ENCODE measurements around the gene GRIN3B.

The GRIN3B gene

GRCh38 chr19:990746-991145 lies 9.5 kb upstream of the GRIN3B start:
- no peak for DNase-seq (ENCODE audit: low spot score)

- DNase-seq (ENCODE audit: low spot score) = peak; percentile 37
These were observed 8.9 kb upstream of the GRIN3B start for GRCh38 chr19:991174-991931.

GRCh38 chr19:991932-992669 lies 8.1 kb upstream of the GRIN3B start:
- no peak for DNase-seq (ENCODE audit: low spot score)

- no peak for DNase-seq (ENCODE audit: low spot score)
These were observed 7.6 kb upstream of the GRIN3B start for GRCh38 chr19:992670-993055.

GRCh38 chr19:993361-993830 lies 6.8 kb upstream of the GRIN3B start:
- no peak for DNase-seq (ENCODE audit: low spot score)

- DNase-seq (ENCODE audit: low spot score) = no peak
These were observed 6.3 kb upstream of the GRIN3B start for GRCh38 chr19:993831-994393.

- DNase-seq (ENCODE audit: low spot score) = no peak
These were observed 5.7 kb upstream of the GRIN3B start for GRCh38 chr19:994516-994915.

- no peak for DNase-seq (ENCODE audit: low spot score)
These were observed 5.0 kb upstream of the GRIN3B start for GRCh38 chr19:995051-995827.

- DNase-seq (ENCODE audit: low spot score) = no peak
These were observed 4.0 kb upstream of the GRIN3B start for GRCh38 chr19:996051-996838.

- no peak for DNase-seq (ENCODE audit: low spot score)
These were observed 2.2 kb upstream of the GRIN3B start for GRCh38 chr19:998064-998463.

- DNase-seq (ENCODE audit: low spot score) = no peak
These were observed 870 bp upstream of the GRIN3B start for GRCh38 chr19:999379-999719.

GRCh38 chr19:1000591-1001537 lies 645 bp downstream of the GRIN3B start:
- no peak for DNase-seq (ENCODE audit: low spot score)

GRCh38 chr19:1001538-1002166 lies 1.4 kb downstream of the GRIN3B start:
- DNase-seq (ENCODE audit: low spot score) = peak; percentile 62

GRCh38 chr19:1002600-1002999 lies 2.4 kb downstream of the GRIN3B start:
- DNase-seq (ENCODE audit: low spot score) = no peak

GRCh38 chr19:1003283-1003682 lies 3.1 kb downstream of the GRIN3B start:
- no peak for DNase-seq (ENCODE audit: low spot score)

- no peak for DNase-seq (ENCODE audit: low spot score)
These were observed 4.1 kb downstream of the GRIN3B start for GRCh38 chr19:1004204-1004802.

- no peak for DNase-seq (ENCODE audit: low spot score)
These were observed 4.8 kb downstream of the GRIN3B start for GRCh38 chr19:1004803-1005664.

- DNase-seq (ENCODE audit: low spot score) = no peak
These were observed 6.6 kb downstream of the GRIN3B start for GRCh38 chr19:1006711-1007398.

All from hematopoietic multipotent progenitor cell treated with erythropoietin and hydrocortisone succinate and interleukin-3 and kit ligand, for 17 days (in vitro differentiated cells).